Tibial nerve (tissue), 4 donors: ENCODE data around the gene ADGRG7. TPM values are rescaled to one million over a fixed set of nuclear protein-coding genes. Genes with fewer than 3 reads are reported as not detected.

Source experiments
- DNase-seq, 2 donors: peaks; one replicate each; pipeline ENCODE4 v3.0.0-alpha.2; 2019; ENCODE audit warnings: low spot score in 2 of 2
- H3K27ac ChIP-seq, 4 donors: fragments of 200-600 bp; sonication (generic) in 3 of 4; one replicate each; pipeline ENCODE4 v1.5.1; 2017 to 2019; ENCODE audit warnings: mild to moderate bottlenecking in 1 of 4
- H3K27me3 ChIP-seq, 2 donors: fragments of 200-600 bp; sonication (generic) in 1 of 2; one replicate each; pipeline versions ENCODE4 v1.5.1 to v1.6.0; 2017 to 2019
- H3K36me3 ChIP-seq, 3 donors: fragments of 200-600 bp; sonication (generic); one replicate each; pipeline ENCODE4 v1.5.1; 2018 to 2019
- H3K4me1 ChIP-seq, 4 donors: fragments of 200-600 bp; sonication (generic) in 3 of 4; one replicate each; pipeline ENCODE4 v1.5.1; 2017 to 2019
- H3K4me3 ChIP-seq, 4 donors: fragments of 200-600 bp; sonication (generic) in 3 of 4; one replicate each; pipeline ENCODE4 v1.5.1; 2017 to 2019; ENCODE audit warnings: mild to moderate bottlenecking in 1 of 4, moderate library complexity in 1 of 4
- H3K9me3 ChIP-seq, 4 donors: fragments of 200-600 bp; sonication (generic) in 3 of 4; one replicate each; pipeline ENCODE4 v1.5.1; 2017 to 2019
- CTCF ChIP-seq, 5 experiments: fragments of 200-600 bp in 3 of 5; fragments of 450-650 bp in 2 of 5; sonication (generic) in 3 of 5; IDR thresholded peaks; one replicate each; pipeline ENCODE4 v1.5.1; 2016 to 2019; ENCODE audit warnings: antibody characterized with exemption in 5 of 5, mild to moderate bottlenecking in 3 of 5, moderate library complexity in 2 of 5
- EP300 ChIP-seq, 2 donors: sonication (generic); formaldehyde crosslinking; IDR thresholded peaks; one replicate each; pipeline ENCODE4 v1.6.1; 2017; ENCODE audit warnings: antibody characterized with exemption in 2 of 2, mild to moderate bottlenecking in 1 of 2
- POLR2A ChIP-seq, 2 donors: fragments of 450-650 bp; IDR thresholded peaks; one replicate each; pipeline ENCODE4 v1.6.1; 2017; ENCODE audit warnings: antibody characterized with exemption in 2 of 2, mild to moderate bottlenecking in 2 of 2, moderate library complexity in 2 of 2
- WGBS, 2 donors: methylation state at CpG; one replicate each; pipeline ENCODE4 v1.1.5; 2018; 5-methylcytosine and 5-hydroxymethylcytosine counted together
- total RNA-seq, 4 donors: library from RNA; depleted of rRNA; stranded (reverse); fragments of >200 nt; gene quantifications; one replicate each; pipeline ENCODE4 v1.1.0, GENCODE V29; 2016

ADGRG7 gene, protein sequence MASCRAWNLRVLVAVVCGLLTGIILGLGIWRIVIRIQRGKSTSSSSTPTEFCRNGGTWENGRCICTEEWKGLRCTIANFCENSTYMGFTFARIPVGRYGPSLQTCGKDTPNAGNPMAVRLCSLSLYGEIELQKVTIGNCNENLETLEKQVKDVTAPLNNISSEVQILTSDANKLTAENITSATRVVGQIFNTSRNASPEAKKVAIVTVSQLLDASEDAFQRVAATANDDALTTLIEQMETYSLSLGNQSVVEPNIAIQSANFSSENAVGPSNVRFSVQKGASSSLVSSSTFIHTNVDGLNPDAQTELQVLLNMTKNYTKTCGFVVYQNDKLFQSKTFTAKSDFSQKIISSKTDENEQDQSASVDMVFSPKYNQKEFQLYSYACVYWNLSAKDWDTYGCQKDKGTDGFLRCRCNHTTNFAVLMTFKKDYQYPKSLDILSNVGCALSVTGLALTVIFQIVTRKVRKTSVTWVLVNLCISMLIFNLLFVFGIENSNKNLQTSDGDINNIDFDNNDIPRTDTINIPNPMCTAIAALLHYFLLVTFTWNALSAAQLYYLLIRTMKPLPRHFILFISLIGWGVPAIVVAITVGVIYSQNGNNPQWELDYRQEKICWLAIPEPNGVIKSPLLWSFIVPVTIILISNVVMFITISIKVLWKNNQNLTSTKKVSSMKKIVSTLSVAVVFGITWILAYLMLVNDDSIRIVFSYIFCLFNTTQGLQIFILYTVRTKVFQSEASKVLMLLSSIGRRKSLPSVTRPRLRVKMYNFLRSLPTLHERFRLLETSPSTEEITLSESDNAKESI
- total RNA-seq, result under 1 TPM in 1 of 4 donors, not detected in 3; 0.42 TPM

DNA sequence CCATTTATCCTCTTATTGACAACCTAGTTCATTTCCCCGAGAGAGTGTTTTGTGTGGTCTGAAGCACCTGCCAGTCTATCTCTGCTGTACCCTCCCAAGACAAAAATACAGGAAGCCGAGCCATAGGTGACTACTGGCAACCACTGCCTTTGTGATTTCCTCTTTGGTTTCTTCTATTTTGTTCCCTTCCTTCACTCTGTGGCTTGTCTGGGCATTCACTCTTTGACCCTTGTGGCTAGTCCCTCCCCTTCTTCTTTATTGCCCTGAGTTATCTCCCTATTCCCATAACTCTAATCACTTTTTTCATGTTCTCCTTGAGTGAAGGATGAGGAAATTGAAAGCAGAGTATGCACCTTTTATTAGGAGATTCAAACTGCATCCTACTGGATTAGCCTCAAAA, at the start of gene ADGRG7:
ADGRG7 (plus strand) TSS at position 297 of the 400 bp plus-strand sequence. CDS start 256 bp downstream, outside the sequence.
- 77 to 81% methylated on average over 2 of the region's 2 CpGs for WGBS, 2 donors
- no peak within 1 kb of the TSS for H3K27ac ChIP-seq
- H3K27me3 ChIP-seq, result no peaks in the 10 kb centered on the region
- no peaks in the 10 kb centered on the region for H3K36me3 ChIP-seq
- no peaks in the 10 kb centered on the region for H3K9me3 ChIP-seq
- no peak for DNase-seq
- no peak for TF ChIP-seq POLR2A (IDR thresholded peaks at IDR 0.05)
- no peak for TF ChIP-seq CTCF (IDR thresholded peaks at IDR 0.05)
- no peak for TF ChIP-seq EP300 (IDR thresholded peaks at IDR 0.05)
- H3K4me3 ChIP-seq, result peak within 1 kb of the TSS in 1 of 4 donors; percentile 6
- H3K4me1 ChIP-seq, result no peaks in the 10 kb centered on the region

- peaks cover 0 to 10% (median 0%) of the 10 kb centered on the region in 4 donors for H3K4me1 ChIP-seq
- TF ChIP-seq CTCF (IDR thresholded peaks at IDR 0.05) (no peak), EP300 (IDR thresholded peaks at IDR 0.05) (no peak), POLR2A (IDR thresholded peaks at IDR 0.05) (no peak)
- DNase-seq, result no peak
- WGBS, 2 donors, result 84 to 85% methylated on average over 4 of the region's 4 CpGs
- H3K36me3 ChIP-seq, result no peaks in the 10 kb centered on the region
- H3K27ac ChIP-seq, result no peak overlapping the region
- H3K27me3 ChIP-seq, result no peaks in the 10 kb centered on the region
- H3K4me3 ChIP-seq, result no peak overlapping the region
- no peaks in the 10 kb centered on the region for H3K9me3 ChIP-seq
Observed at GRCh38 chr3:100560426-100560825, 49.0 kb upstream of the ADGRG7 start.

DNA sequence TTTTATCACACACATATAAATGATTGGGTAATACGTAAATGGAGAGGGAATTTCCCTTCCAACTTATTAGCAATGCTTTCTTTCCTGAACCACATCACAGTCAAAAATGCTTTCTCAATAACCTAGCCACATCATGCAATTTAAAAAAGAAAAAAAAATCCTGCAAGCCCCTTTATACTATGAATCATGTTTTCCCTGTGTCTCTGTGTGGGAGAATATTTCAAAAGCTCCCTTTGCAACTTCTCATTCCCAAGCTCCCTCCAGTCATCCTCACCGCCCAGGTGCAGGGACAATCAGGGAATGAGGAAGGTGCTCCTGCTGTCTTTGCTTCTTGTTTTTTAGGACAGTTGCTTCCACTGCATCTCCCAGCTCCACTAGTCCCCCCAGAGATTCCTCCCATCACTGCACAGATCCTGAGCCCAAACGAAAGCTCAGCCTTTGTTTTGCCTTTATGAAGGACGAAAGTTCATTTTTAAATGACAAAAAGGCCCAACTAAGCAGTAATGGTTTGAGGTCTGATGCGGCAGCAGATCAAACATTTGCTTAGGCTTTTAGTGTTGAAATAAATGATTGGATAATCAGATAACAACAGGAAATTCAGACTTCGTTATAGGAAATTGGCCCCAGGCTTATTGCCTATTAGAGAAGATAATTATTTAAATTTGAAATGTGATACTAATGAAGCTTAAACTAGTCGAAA, 47.8 kb upstream of the ADGRG7 start:
- 72 to 74% methylated on average over 7 of the region's 7 CpGs for WGBS, 2 donors
- no peak for DNase-seq
- Histone ChIP-seq H3K27ac (peak overlapping the region in 1 of 4 donors; percentile 20), H3K27me3 (no peaks in the 10 kb centered on the region), H3K9me3 (no peaks in the 10 kb centered on the region), H3K4me3 (no peak overlapping the region), H3K36me3 (no peaks in the 10 kb centered on the region), H3K4me1 (peaks cover 0 to 7% (median 0%) of the 10 kb centered on the region in 4 donors)
- TF ChIP-seq EP300 (IDR thresholded peaks at IDR 0.05) (peak in 1 of 2 donors; percentile 27), POLR2A (IDR thresholded peaks at IDR 0.05) (no peak)

- Histone ChIP-seq H3K4me1 (no peaks in the 10 kb centered on the region), H3K36me3 (no peaks in the 10 kb centered on the region), H3K9me3 (no peaks in the 10 kb centered on the region), H3K27ac (peak overlapping the region in 1 of 4 donors; percentile 20), H3K27me3 (no peaks in the 10 kb centered on the region), H3K4me3 (no peak overlapping the region)
- DNase-seq, result no peak
- WGBS, 2 donors, result 78 to 81% methylated on average over 4 of the region's 4 CpGs
- TF ChIP-seq CTCF (IDR thresholded peaks at IDR 0.05) (no peak), EP300 (IDR thresholded peaks at IDR 0.05) (no peak), POLR2A (IDR thresholded peaks at IDR 0.05) (no peak)
Observed at GRCh38 chr3:100562224-100562857, 47.1 kb upstream of the ADGRG7 start.

GRCh38 chr3:100563228-100563627, 46.2 kb upstream of the ADGRG7 start:
- H3K27ac ChIP-seq, result no peak overlapping the region
- H3K36me3 ChIP-seq, result no peaks in the 10 kb centered on the region
- no peaks in the 10 kb centered on the region for H3K27me3 ChIP-seq
- TF ChIP-seq EP300 (IDR thresholded peaks at IDR 0.05) (no peak), CTCF (IDR thresholded peaks at IDR 0.05) (no peak), POLR2A (IDR thresholded peaks at IDR 0.05) (no peak)
- no peaks in the 10 kb centered on the region for H3K4me1 ChIP-seq
- H3K4me3 ChIP-seq, result no peak overlapping the region
- no peak for DNase-seq
- H3K9me3 ChIP-seq, result no peaks in the 10 kb centered on the region
- 67 to 71% methylated on average over 1 of the region's 1 CpG for WGBS, 2 donors
